HEK293 (cell line): ENCODE data around the gene TRA2A.
A peak's percentile ranks its signal among the peaks of the same experiment; 100 is the strongest.

Experiments
- CTCF ChIA-PET: fragments of 350-600 bp; formaldehyde crosslinking; extraction: SDS; loops from one replicate; lab custom pipeline; 2021; ENCODE audit warnings: antibody characterized with exemption; lab: Yijun Ruan, JAX
- POLR2A ChIA-PET: fragments of 300-600 bp; formaldehyde crosslinking; extraction: SDS; loops from one replicate; lab custom pipeline; 2020; ENCODE audit warnings: antibody characterized with exemption, inconsistent platforms; lab: Yijun Ruan, JAX
- H3K27ac ChIP-seq: fragments of 200-500 bp; sonication (Bioruptor generic); 2 replicates; pipeline ENCODE4 v1.5.1; 2014; ENCODE audit warnings: low read depth, low read length, control low read depth, inconsistent platforms; ENCODE audit errors: extremely low read depth
- H3K36me3 ChIP-seq, 2 experiments: fragments of 200-500 bp in 1 of 2; sonication (Bioruptor generic) in 1 of 2; 1 replicate in 1 of 2; 2 replicates in 1 of 2; pipeline ENCODE4 v1.5.1; 2014 to 2017; ENCODE audit warnings: inconsistent platforms in 2 of 2, low read length in 2 of 2; ENCODE audit not compliant: control insufficient read depth in 2 of 2, insufficient read depth in 1 of 2
- H3K4me1 ChIP-seq: fragments of 200-500 bp; sonication (Bioruptor generic); 2 replicates; pipeline ENCODE4 v1.5.1; 2014; ENCODE audit warnings: mild to moderate bottlenecking, low read length, inconsistent platforms; ENCODE audit not compliant: control insufficient read depth, insufficient read depth
- H3K4me3 ChIP-seq: 2 replicates; pipeline ENCODE4 v1.5.1; 2011; ENCODE audit warnings: low read depth, mild to moderate bottlenecking, control low read depth, low read length, moderate library complexity
- H3K9me3 ChIP-seq: fragments of 200-500 bp; sonication (Bioruptor generic); 2 replicates; pipeline ENCODE4 v1.5.1; 2014; ENCODE audit warnings: low read depth, low read length, inconsistent platforms; ENCODE audit not compliant: control insufficient read depth, insufficient read depth
- HOXC10 ChIP-seq: sonication (generic); formaldehyde crosslinking; IDR thresholded peaks from 2 replicates; pipeline ENCODE4 v1.8.1; 2023; ENCODE audit warnings: mild to moderate bottlenecking, missing genetic modification reagents
- HOXD13 ChIP-seq: sonication (generic); formaldehyde crosslinking; IDR thresholded peaks from 2 replicates; pipeline ENCODE4 v1.8.0; 2022; ENCODE audit warnings: missing genetic modification reagents, borderline replicate concordance
- IKZF3 ChIP-seq: fragments of 450-650 bp; IDR thresholded peaks from 2 replicates; pipeline ENCODE4 v1.5.0; 2018; ENCODE audit warnings: missing biosample characterization, mild to moderate bottlenecking, missing genetic modification characterization, moderate library complexity
- KLF8 ChIP-seq: fragments of 450-650 bp; formaldehyde crosslinking; IDR thresholded peaks from 2 replicates; pipeline ENCODE4 v1.5.1; 2016; ENCODE audit warnings: missing biosample characterization, missing genetic modification characterization
- PRDM1 ChIP-seq: fragments of 450-650 bp; formaldehyde crosslinking; IDR thresholded peaks from 2 replicates; pipeline ENCODE4; 2016; ENCODE audit warnings: missing biosample characterization, missing genetic modification characterization
- PRDM6 ChIP-seq: fragments of 450-650 bp; formaldehyde crosslinking; IDR thresholded peaks from 2 replicates; pipeline ENCODE4 v1.5.1; 2017; ENCODE audit warnings: missing biosample characterization, missing genetic modification characterization
- REPIN1 ChIP-seq: fragments of 450-650 bp; formaldehyde crosslinking; IDR thresholded peaks from 2 replicates; pipeline ENCODE4 v1.5.1; 2017; ENCODE audit warnings: missing biosample characterization, missing genetic modification characterization, low read depth
- YY2 ChIP-seq: fragments of 450-650 bp; formaldehyde crosslinking; IDR thresholded peaks from 2 replicates; pipeline ENCODE4 v1.5.1; 2016; ENCODE audit warnings: missing biosample characterization, missing genetic modification characterization
- ZBTB17 ChIP-seq: fragments of 450-650 bp; formaldehyde crosslinking; IDR thresholded peaks from 2 replicates; pipeline ENCODE4 v1.5.1; 2016; ENCODE audit warnings: missing biosample characterization, missing genetic modification characterization
- ZBTB21 ChIP-seq: fragments of 450-650 bp; formaldehyde crosslinking; IDR thresholded peaks from 2 replicates; pipeline ENCODE4 v1.5.1; 2017; ENCODE audit warnings: missing biosample characterization, missing genetic modification characterization
- ZBTB44 ChIP-seq: fragments of 450-650 bp; IDR thresholded peaks from 2 replicates; pipeline ENCODE4 v1.5.1; 2018; ENCODE audit warnings: missing biosample characterization, mild to moderate bottlenecking, missing genetic modification characterization
- ZBTB48 ChIP-seq: fragments of 450-650 bp; formaldehyde crosslinking; IDR thresholded peaks from 2 replicates; pipeline ENCODE4 v1.5.1; 2016; ENCODE audit warnings: missing biosample characterization, missing genetic modification characterization
- ZBTB7A ChIP-seq: fragments of 450-650 bp; formaldehyde crosslinking; IDR thresholded peaks from 2 replicates; pipeline ENCODE4 v1.5.1; 2016; ENCODE audit warnings: low read depth, missing biosample characterization, missing genetic modification characterization
- ZBTB8A ChIP-seq: fragments of 450-650 bp; formaldehyde crosslinking; IDR thresholded peaks from 2 replicates; pipeline ENCODE4 v1.5.1; 2016; ENCODE audit warnings: missing biosample characterization, missing genetic modification characterization
- ZNF18 ChIP-seq: fragments of 450-650 bp; formaldehyde crosslinking; IDR thresholded peaks from 2 replicates; pipeline ENCODE4 v1.5.1; 2016; ENCODE audit warnings: missing biosample characterization, missing genetic modification characterization
- ZNF19 ChIP-seq: fragments of 450-650 bp; formaldehyde crosslinking; IDR thresholded peaks from 2 replicates; pipeline ENCODE4; 2016; ENCODE audit warnings: missing biosample characterization, missing genetic modification characterization, low read depth
- ZNF341 ChIP-seq: fragments of 450-650 bp; formaldehyde crosslinking; IDR thresholded peaks from 2 replicates; pipeline ENCODE4; 2016; ENCODE audit warnings: low read depth, missing biosample characterization, missing genetic modification characterization
- ZNF366 ChIP-seq: fragments of 450-650 bp; formaldehyde crosslinking; conservative IDR thresholded peaks from 2 replicates; pipeline ENCODE4 v1.5.1; 2016; ENCODE audit warnings: missing biosample characterization, missing genetic modification characterization
- ZNF501 ChIP-seq: fragments of 450-650 bp; formaldehyde crosslinking; IDR thresholded peaks from 2 replicates; pipeline ENCODE4 v1.5.1; 2016; ENCODE audit warnings: missing biosample characterization, missing genetic modification characterization
- ZNF510 ChIP-seq: fragments of 450-650 bp; formaldehyde crosslinking; IDR thresholded peaks from 2 replicates; pipeline ENCODE4 v1.5.1; 2018; ENCODE audit warnings: mild to moderate bottlenecking, missing genetic modification characterization, missing biosample characterization; ENCODE audit not compliant: insufficient replicate concordance
- ZNF580 ChIP-seq: fragments of 450-650 bp; formaldehyde crosslinking; IDR thresholded peaks from 2 replicates; pipeline ENCODE4 v1.5.1; 2016; ENCODE audit warnings: missing biosample characterization, missing genetic modification characterization
- ZNF664 ChIP-seq: fragments of 450-650 bp; formaldehyde crosslinking; IDR thresholded peaks from 2 replicates; pipeline ENCODE4 v1.5.1; 2016; ENCODE audit warnings: missing biosample characterization, missing genetic modification characterization

Gene TRA2A

GRCh38 chr7:23476286-23477156 is 55.3 kb downstream of the TRA2A start:
- TF ChIP-seq HOXC10 (no peak), ZBTB44 (peak; percentile 81), PRDM1 (tag by site-specific recombination) (peak; percentile 75; the same call in 1 of the 2 replicates), PRDM6 (tag by site-specific recombination) (peak; percentile 87), ZNF664 (0 out of 2 replicates have a peak, but pooled peaks have one; percentile 55), ZNF501 (tag by site-specific recombination) (no peak), ZNF580 (tag by site-specific recombination) (no peak), ZBTB17 (peak; percentile 49), KLF8 (no peak)
- H3K27ac ChIP-seq: peak overlapping the region; percentile 35; the same call in 1 of the 2 replicates
- H3K9me3 ChIP-seq: no peaks in the 10 kb centered on the region
- peak overlapping the region; percentile 2 for H3K4me3 ChIP-seq
- peaks cover 28% of the 10 kb centered on the region for H3K4me1 ChIP-seq
- CTCF ChIA-PET: interaction anchor here (0.6 to 0.9 kb wide), 2 partner anchors 24 to 53 kb away, joined by 3 to 4 read pairs; no protein-coding TSS in a partner anchor
- POLR2A ChIA-PET: interaction anchor here (1.4 kb wide), 1 partner anchor 9 kb away, joined by 10 read pairs; no protein-coding TSS in a partner anchor
- H3K36me3 ChIP-seq: no peaks in the 10 kb centered on the region

GRCh38 chr7:23475576-23475839 is 56.3 kb downstream of the TRA2A start:
- ChIA-PET CTCF (no interaction called here), POLR2A (interaction anchor here (1.0 to 1.8 kb wide), 4 partner anchors 8 to 141 kb away, joined by 3 to 7 read pairs (median 4); no protein-coding TSS in a partner anchor)
- Histone ChIP-seq H3K4me3 (peak overlapping the region; percentile 62), H3K4me1 (peaks cover 28% of the 10 kb centered on the region), H3K27ac (no peak overlapping the region), H3K9me3 (no peaks in the 10 kb centered on the region), H3K36me3 (no peaks in the 10 kb centered on the region)
- peak; percentile 84 for TF ChIP-seq PRDM6 (tag by site-specific recombination)
- no peak for TF ChIP-seq ZNF19 (tag by site-specific recombination)
- no peak for TF ChIP-seq REPIN1 (tag by site-specific recombination)
- TF ChIP-seq ZBTB7A (tag by site-specific recombination): no peak

- Histone ChIP-seq H3K4me1 (peaks cover 28% of the 10 kb centered on the region), H3K36me3 (no peaks in the 10 kb centered on the region), H3K9me3 (no peaks in the 10 kb centered on the region), H3K4me3 (peak overlapping the region; percentile 62), H3K27ac (peak overlapping the region; percentile 97)
- CTCF ChIA-PET: interaction anchor here (1.2 kb wide), 1 partner anchor 71 kb away, joined by 5 read pairs; no protein-coding TSS in a partner anchor
- POLR2A ChIA-PET: interaction anchor here (0.8 to 1.8 kb wide), 17 partner anchors 8 to 203 kb away, joined by 3 to 7 read pairs (median 3); partner anchors contain the start of genes MALSU1 and TRA2A
- TF ChIP-seq ZNF510 (tag by site-specific recombination) (peak; percentile 85), ZNF341 (tag by site-specific recombination) (no peak), ZBTB8A (tag by site-specific recombination) (0 out of 2 replicates have a peak, but pooled peaks have one; percentile 9), ZNF18 (peak; percentile 16; the same call in 1 of the 2 replicates), ZNF366 (tag by site-specific recombination) (peak; percentile 10), ZBTB21 (0 out of 2 replicates have a peak, but pooled peaks have one; percentile 10), YY2 (tag by site-specific recombination) (no peak), IKZF3 (tag by site-specific recombination) (0 out of 2 replicates have a peak, but pooled peaks have one; percentile 51), HOXD13 (CRISPR knock-in tag) (no peak), ZBTB48 (tag by site-specific recombination) (0 out of 2 replicates have a peak, but pooled peaks have one; percentile 24), ZBTB17 (0 out of 2 replicates have a peak, but pooled peaks have one; percentile 8)
These were observed 56.8 kb downstream of the TRA2A start for GRCh38 chr7:23474829-23475575.
